Measurements from ENCODE around the gene CC2D2A.
"Not testable (repeated sequence)": the region's sequence is repeated elsewhere in the genome, so short reads cannot be mapped to it uniquely, and the experiment has no call there.

The CC2D2A gene

GRCh38 chr4:15470128-15470475 lies 420 bp downstream of the CC2D2A start:
- DNase-seq = no peak

- DNase-seq = no peak
These were observed 6.7 kb downstream of the CC2D2A start for GRCh38 chr4:15476396-15476795.

- no peak for DNase-seq
These were observed 9.0 kb downstream of the CC2D2A start for GRCh38 chr4:15478724-15479088.

GRCh38 chr4:15479089-15479912 lies 9.6 kb downstream of the CC2D2A start:
- DNase-seq = peak; percentile 75

- DNase-seq = no peak
These were observed 10.2 kb downstream of the CC2D2A start for GRCh38 chr4:15479913-15480185.

- DNase-seq = no peak
These were observed 12.5 kb downstream of the CC2D2A start for GRCh38 chr4:15481961-15482745.

- no peak for DNase-seq
These were observed 13.2 kb downstream of the CC2D2A start for GRCh38 chr4:15482842-15483241.

- no peak for DNase-seq
These were observed 18.5 kb downstream of the CC2D2A start for GRCh38 chr4:15488136-15488535.

- DNase-seq = no peak
These were observed 19.2 kb downstream of the CC2D2A start for GRCh38 chr4:15488658-15489470.

- DNase-seq = no peak
These were observed 19.9 kb downstream of the CC2D2A start for GRCh38 chr4:15489551-15489950.

GRCh38 chr4:15493411-15493810 lies 23.7 kb downstream of the CC2D2A start:
- no peak for DNase-seq

- peak; percentile 3 for DNase-seq
These were observed 25.9 kb downstream of the CC2D2A start for GRCh38 chr4:15495621-15496020.

- no peak for DNase-seq
These were observed 28.7 kb downstream of the CC2D2A start for GRCh38 chr4:15498356-15498755.

- DNase-seq = no peak
These were observed 31.0 kb downstream of the CC2D2A start for GRCh38 chr4:15500701-15501100.

GRCh38 chr4:15501941-15502340 lies 32.3 kb downstream of the CC2D2A start:
- no peak for DNase-seq

- no peak for DNase-seq
These were observed 32.7 kb downstream of the CC2D2A start for GRCh38 chr4:15502384-15502783.

- no peak for DNase-seq
These were observed 34.4 kb downstream of the CC2D2A start for GRCh38 chr4:15504041-15504440.

GRCh38 chr4:15506464-15506863 lies 36.8 kb downstream of the CC2D2A start:
- DNase-seq = no peak

GRCh38 chr4:15507679-15508078 lies 38.0 kb downstream of the CC2D2A start:
- no peak for DNase-seq

GRCh38 chr4:15510961-15511360 lies 41.3 kb downstream of the CC2D2A start:
- DNase-seq = no peak

- DNase-seq = no peak
These were observed 43.9 kb downstream of the CC2D2A start for GRCh38 chr4:15513545-15513944.

GRCh38 chr4:15515106-15515505 lies 45.4 kb downstream of the CC2D2A start:
- DNase-seq = no peak

- no peak for DNase-seq
These were observed 46.8 kb downstream of the CC2D2A start for GRCh38 chr4:15516494-15516893.

GRCh38 chr4:15517681-15518080 lies 48.0 kb downstream of the CC2D2A start:
- DNase-seq = not testable (repeated sequence)

All from NCI-H1694 treated with DMSO at 0.1 percent for 48 hours (cell line).